ENCODE results near the gene MT1B.

Gene MT1B

DNA sequence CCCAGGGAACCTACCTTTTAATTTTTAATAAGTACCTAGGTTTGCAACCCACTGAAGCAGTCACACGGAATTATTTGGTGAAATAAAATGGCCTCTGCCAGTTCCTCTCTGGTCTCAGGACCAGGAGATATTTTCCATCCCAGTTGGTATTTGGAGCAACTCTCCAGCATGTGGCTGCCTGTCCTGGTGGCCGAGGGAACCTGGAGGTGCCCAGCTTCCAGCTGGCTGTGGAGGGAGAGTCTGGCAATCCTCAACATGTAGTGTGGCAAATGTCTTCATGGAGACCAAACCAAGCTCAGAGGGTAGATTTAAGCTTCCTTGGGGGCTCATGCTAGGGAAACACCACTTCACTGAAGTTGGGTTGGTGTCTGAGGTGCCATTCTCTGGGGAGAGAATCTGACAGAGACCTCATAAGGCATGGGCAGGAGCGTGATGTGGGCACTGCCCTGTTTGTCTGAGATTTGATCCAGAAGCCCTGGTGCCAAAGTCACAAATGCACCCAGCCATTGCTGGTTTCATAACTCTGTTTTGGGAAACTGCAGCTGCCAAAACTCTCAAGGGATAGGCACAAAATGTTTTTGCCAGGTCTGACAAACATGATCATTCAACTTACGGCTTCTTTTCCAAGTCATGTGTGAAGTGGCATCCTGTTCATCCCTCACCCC lies 33.4 kb downstream of the MT1B start:
- H2AFZ ChIP-seq (ENCODE audit: low read length): no peak overlapping the region
- H3K9me2 ChIP-seq (ENCODE audit: low read depth, low read length): no peaks in the 10 kb centered on the region
- no peak overlapping the region for H3K9ac ChIP-seq (ENCODE audit: low read length)
- H3K27me3 ChIP-seq (ENCODE audit: insufficient read depth, low read length): no peaks in the 10 kb centered on the region; the same call in 1 of the 2 replicates
- TF ChIP-seq EZH2 (IDR thresholded peaks at IDR 0.05; ENCODE audit: borderline replicate concordance, low read length): no peak
- TF ChIP-seq, protein P1, sequence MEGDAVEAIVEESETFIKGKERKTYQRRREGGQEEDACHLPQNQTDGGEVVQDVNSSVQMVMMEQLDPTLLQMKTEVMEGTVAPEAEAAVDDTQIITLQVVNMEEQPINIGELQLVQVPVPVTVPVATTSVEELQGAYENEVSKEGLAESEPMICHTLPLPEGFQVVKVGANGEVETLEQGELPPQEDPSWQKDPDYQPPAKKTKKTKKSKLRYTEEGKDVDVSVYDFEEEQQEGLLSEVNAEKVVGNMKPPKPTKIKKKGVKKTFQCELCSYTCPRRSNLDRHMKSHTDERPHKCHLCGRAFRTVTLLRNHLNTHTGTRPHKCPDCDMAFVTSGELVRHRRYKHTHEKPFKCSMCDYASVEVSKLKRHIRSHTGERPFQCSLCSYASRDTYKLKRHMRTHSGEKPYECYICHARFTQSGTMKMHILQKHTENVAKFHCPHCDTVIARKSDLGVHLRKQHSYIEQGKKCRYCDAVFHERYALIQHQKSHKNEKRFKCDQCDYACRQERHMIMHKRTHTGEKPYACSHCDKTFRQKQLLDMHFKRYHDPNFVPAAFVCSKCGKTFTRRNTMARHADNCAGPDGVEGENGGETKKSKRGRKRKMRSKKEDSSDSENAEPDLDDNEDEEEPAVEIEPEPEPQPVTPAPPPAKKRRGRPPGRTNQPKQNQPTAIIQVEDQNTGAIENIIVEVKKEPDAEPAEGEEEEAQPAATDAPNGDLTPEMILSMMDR (IDR thresholded peaks at IDR 0.05; ENCODE audit: low read length): no peak
- H3K4me1 ChIP-seq (ENCODE audit: insufficient read depth, low read length, severe bottlenecking): peaks cover 12% of the 10 kb centered on the region
- H3K27ac ChIP-seq (ENCODE audit: low read depth, low read length, poor library complexity, severe bottlenecking): no peak overlapping the region
- no peaks in the 10 kb centered on the region for H3K79me2 ChIP-seq (ENCODE audit: insufficient read depth, low read length)
- no peaks in the 10 kb centered on the region for H3K9me3 ChIP-seq (ENCODE audit: low read length)
- H3K36me3 ChIP-seq (ENCODE audit: insufficient read depth, low read length): no peaks in the 10 kb centered on the region
- H3K4me3 ChIP-seq (ENCODE audit: low read depth, low read length, poor library complexity, severe bottlenecking): no peak overlapping the region
- H4K20me1 ChIP-seq (ENCODE audit: insufficient read depth, low read length): no peaks in the 10 kb centered on the region
- no peaks in the 10 kb centered on the region for H3F3A ChIP-seq (ENCODE audit: insufficient read depth, low read length)
- H3K4me2 ChIP-seq (ENCODE audit: low read length): no peak overlapping the region

DNA sequence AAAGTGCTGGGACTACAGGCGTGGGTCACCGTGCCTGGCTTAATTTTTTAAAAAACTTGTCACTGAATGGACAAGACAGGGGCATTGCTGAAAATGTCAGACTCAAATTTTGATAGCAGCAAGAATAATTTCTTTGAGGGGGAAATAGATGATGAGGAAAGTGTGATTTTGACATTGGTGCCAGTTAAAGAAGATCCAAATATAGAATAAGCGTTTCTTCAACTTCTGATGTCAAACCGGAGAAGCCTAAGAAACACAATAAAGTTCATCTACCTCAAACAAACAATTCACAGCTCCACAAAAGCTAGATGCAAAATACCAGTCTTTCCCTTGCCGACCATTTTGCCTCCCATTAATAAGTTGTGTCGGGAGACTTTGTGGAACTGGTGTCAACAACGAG lies 35.1 kb downstream of the MT1B start:
- Histone ChIP-seq H3F3A (ENCODE audit: insufficient read depth, low read length) (no peaks in the 10 kb centered on the region), H3K9ac (ENCODE audit: low read length) (no peak overlapping the region), H3K9me3 (ENCODE audit: low read length) (no peaks in the 10 kb centered on the region), H3K79me2 (ENCODE audit: insufficient read depth, low read length) (no peaks in the 10 kb centered on the region), H3K9me2 (ENCODE audit: low read depth, low read length) (no peaks in the 10 kb centered on the region), H4K20me1 (ENCODE audit: insufficient read depth, low read length) (no peaks in the 10 kb centered on the region), H3K27me3 (ENCODE audit: insufficient read depth, low read length) (no peaks in the 10 kb centered on the region; the same call in 1 of the 2 replicates), H3K4me2 (ENCODE audit: low read length) (no peak overlapping the region), H3K4me1 (ENCODE audit: insufficient read depth, low read length, severe bottlenecking) (peaks cover 11% of the 10 kb centered on the region), H3K4me3 (ENCODE audit: low read depth, low read length, poor library complexity, severe bottlenecking) (no peak overlapping the region), H3K27ac (ENCODE audit: low read depth, low read length, poor library complexity, severe bottlenecking) (no peak overlapping the region), H2AFZ (ENCODE audit: low read length) (no peak overlapping the region), H3K36me3 (ENCODE audit: insufficient read depth, low read length) (no peaks in the 10 kb centered on the region)
- TF ChIP-seq, protein P1 (IDR thresholded peaks at IDR 0.05; ENCODE audit: low read length): no peak
- no peak for TF ChIP-seq EZH2 (IDR thresholded peaks at IDR 0.05; ENCODE audit: borderline replicate concordance, low read length)

DNA sequence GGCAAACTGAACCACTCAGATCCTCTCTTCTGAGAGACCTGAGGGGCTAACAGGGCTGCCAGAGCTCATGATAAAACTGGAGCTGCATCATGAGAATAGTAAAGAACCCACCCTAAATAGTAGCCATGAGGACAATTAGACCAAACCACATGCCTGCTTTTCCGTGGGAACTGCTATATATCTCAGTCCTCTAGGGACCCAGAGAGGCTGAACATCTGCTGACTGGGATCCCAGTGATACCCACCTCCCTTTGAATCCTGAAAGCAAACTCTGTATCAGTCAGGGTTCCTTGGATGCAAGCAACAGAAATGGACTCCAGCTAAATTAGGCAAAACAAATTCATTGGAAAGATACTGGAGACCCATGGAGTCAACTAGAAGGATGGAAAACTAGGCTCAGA lies 37.1 kb downstream of the MT1B start:
- Histone ChIP-seq H3K9me3 (ENCODE audit: low read length) (no peaks in the 10 kb centered on the region), H3K4me1 (ENCODE audit: insufficient read depth, low read length, severe bottlenecking) (no peaks in the 10 kb centered on the region), H3K79me2 (ENCODE audit: insufficient read depth, low read length) (no peaks in the 10 kb centered on the region), H4K20me1 (ENCODE audit: insufficient read depth, low read length) (no peaks in the 10 kb centered on the region), H3K27ac (ENCODE audit: low read depth, low read length, poor library complexity, severe bottlenecking) (no peak overlapping the region), H3K4me2 (ENCODE audit: low read length) (no peak overlapping the region), H3K36me3 (ENCODE audit: insufficient read depth, low read length) (no peaks in the 10 kb centered on the region), H3F3A (ENCODE audit: insufficient read depth, low read length) (no peaks in the 10 kb centered on the region), H3K9me2 (ENCODE audit: low read depth, low read length) (no peaks in the 10 kb centered on the region), H2AFZ (ENCODE audit: low read length) (no peak overlapping the region), H3K9ac (ENCODE audit: low read length) (no peak overlapping the region), H3K4me3 (ENCODE audit: low read depth, low read length, poor library complexity, severe bottlenecking) (no peak overlapping the region), H3K27me3 (ENCODE audit: insufficient read depth, low read length) (no peaks in the 10 kb centered on the region; the same call in 1 of the 2 replicates)
- TF ChIP-seq, protein P1 (IDR thresholded peaks at IDR 0.05; ENCODE audit: low read length): no peak
- TF ChIP-seq EZH2 (IDR thresholded peaks at IDR 0.05; ENCODE audit: borderline replicate concordance, low read length): no peak
